Measurements from ENCODE around the gene GRK3.

DNA sequence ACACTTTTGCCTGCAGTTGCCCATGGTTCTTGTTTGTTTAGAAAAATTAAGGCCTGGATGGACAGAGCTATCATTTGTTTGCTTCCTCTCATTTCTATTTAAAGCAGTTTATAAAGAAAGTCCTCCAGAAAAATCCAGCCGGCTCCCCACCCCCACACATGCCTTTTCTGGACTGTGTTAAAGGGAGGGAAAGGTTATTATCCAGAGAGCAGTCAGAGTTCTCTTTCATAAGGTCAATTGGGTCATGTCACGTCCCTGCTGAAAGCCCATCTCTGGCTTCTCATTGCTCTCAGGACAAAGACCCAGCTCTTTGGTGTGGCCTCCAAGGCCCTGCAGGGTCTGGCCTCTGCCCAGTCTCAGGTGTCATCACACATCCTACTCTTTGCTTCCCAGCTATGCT lies 9.8 kb upstream of the GRK3 start:
- TF ChIP-seq SUZ12 (IDR thresholded peaks at IDR 0.05; ENCODE audit: extremely low read depth, insufficient read depth, insufficient read length) = no peak
- no peak for TF ChIP-seq ZNF274 (IDR thresholded peaks at IDR 0.05; ENCODE audit: low read depth, low read length)
- TF ChIP-seq YY1 (IDR thresholded peaks at IDR 0.05; ENCODE audit: insufficient read depth, insufficient read length) = no peak

All from NT2/D1 (cell line).